Thyroid gland (tissue), 4 donors: ENCODE data around the gene WNT2.

Source experiments
- CTCF ChIP-seq, 6 experiments: fragments of 200-600 bp in 3 of 6; fragments of 450-650 bp in 3 of 6; sonication (generic) in 3 of 6; IDR thresholded peaks; one replicate each; pipeline ENCODE4 v1.5.1; 2016 to 2019; ENCODE audit warnings: antibody characterized with exemption in 6 of 6, mild to moderate bottlenecking in 2 of 6, inconsistent platforms in 1 of 6, moderate library complexity in 1 of 6
- POLR2A ChIP-seq, 2 donors: fragments of 450-650 bp; IDR thresholded peaks; one replicate each; pipeline ENCODE4 v1.6.1; 2017; ENCODE audit warnings: antibody characterized with exemption in 2 of 2, mild to moderate bottlenecking in 2 of 2, moderate library complexity in 1 of 2

- no peak for TF ChIP-seq CTCF (IDR thresholded peaks at IDR 0.05)
- TF ChIP-seq POLR2A (IDR thresholded peaks at IDR 0.05): no peak
Measured at GRCh38 chr7:117347962-117348672, 25.3 kb upstream of the WNT2 start.
